Breast epithelium (tissue), 3 donors: ENCODE results near the gene MRPL41.
"Not testable (repeated sequence)": the region's sequence is repeated elsewhere in the genome, so short reads cannot be mapped to it uniquely, and the experiment has no call there.

Experiments used
- POLR2AphosphoS5 ChIP-seq, 3 donors: sonication (generic); formaldehyde crosslinking; IDR thresholded peaks; one replicate each; pipeline ENCODE4 v1.6.1; 2017; ENCODE audit warnings: antibody characterized with exemption in 3 of 3
- TF ChIP-seq, protein P1 (sequence below), 3 donors: fragments of 450-650 bp; IDR thresholded peaks; one replicate each; pipeline ENCODE4 v1.5.1; 2016 to 2017; ENCODE audit warnings: antibody characterized with exemption in 3 of 3, mild to moderate bottlenecking in 3 of 3, moderate library complexity in 3 of 3

DNA sequence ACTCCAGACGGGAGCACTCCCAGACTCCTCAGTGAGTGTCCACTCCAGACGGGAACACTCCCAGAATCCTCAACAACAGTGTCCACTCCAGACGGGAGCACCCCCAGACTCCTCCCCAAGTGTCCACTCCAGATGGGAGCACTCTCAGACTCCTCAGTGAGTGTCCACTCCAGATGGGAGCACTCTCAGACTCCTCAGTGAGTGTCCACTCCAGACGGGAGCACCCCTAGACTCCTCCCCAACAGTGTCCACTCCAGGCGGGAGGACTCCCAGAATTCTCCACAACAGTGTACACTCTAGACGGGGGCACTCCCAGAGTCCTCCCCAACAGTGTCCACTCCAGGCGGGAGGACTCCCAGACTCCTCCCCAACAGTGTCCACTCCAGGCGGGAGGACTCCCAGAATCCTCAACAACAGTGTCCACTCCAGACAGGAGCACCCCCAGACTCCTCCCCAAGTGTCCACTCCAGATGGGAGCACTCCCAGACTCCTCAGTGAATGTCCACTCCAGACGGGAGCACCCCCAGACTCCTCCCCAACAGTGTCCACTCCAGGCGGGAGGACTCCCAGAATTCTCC lies 18.7 kb upstream of the MRPL41 start:
- TF ChIP-seq, protein P1, sequence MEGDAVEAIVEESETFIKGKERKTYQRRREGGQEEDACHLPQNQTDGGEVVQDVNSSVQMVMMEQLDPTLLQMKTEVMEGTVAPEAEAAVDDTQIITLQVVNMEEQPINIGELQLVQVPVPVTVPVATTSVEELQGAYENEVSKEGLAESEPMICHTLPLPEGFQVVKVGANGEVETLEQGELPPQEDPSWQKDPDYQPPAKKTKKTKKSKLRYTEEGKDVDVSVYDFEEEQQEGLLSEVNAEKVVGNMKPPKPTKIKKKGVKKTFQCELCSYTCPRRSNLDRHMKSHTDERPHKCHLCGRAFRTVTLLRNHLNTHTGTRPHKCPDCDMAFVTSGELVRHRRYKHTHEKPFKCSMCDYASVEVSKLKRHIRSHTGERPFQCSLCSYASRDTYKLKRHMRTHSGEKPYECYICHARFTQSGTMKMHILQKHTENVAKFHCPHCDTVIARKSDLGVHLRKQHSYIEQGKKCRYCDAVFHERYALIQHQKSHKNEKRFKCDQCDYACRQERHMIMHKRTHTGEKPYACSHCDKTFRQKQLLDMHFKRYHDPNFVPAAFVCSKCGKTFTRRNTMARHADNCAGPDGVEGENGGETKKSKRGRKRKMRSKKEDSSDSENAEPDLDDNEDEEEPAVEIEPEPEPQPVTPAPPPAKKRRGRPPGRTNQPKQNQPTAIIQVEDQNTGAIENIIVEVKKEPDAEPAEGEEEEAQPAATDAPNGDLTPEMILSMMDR (IDR thresholded peaks at IDR 0.05) = not testable (repeated sequence)
- TF ChIP-seq POLR2AphosphoS5 (IDR thresholded peaks at IDR 0.05) = not testable (repeated sequence)
